ENCODE measurements around the gene ANKRD13D. TPM values are rescaled to one million over a fixed set of nuclear protein-coding genes. Genes with fewer than 3 reads are reported as not detected.
A peak's percentile ranks its signal among the peaks of the same experiment; 100 is the strongest.

The ANKRD13D gene
- total and polyA plus RNA-seq, 2 experiments from 2014 or later, result 47.6 to 53.5 TPM

GRCh38 chr11:67283481-67283963 lies 5.6 kb upstream of the ANKRD13D start:
- DNase-seq (ENCODE audit: low read depth in 1 of 2, low spot score in 1 of 2), result no peak

GRCh38 chr11:67284811-67285540 lies 4.1 kb upstream of the ANKRD13D start:
- Histone ChIP-seq H3K4me3 (no peak overlapping the region), H3K27me3 (no peaks in the 10 kb centered on the region), H3K4me1 (ENCODE audit: low read depth) (peaks cover 11% of the 10 kb centered on the region), H3K9me3 (ENCODE audit: low read depth) (no peaks in the 10 kb centered on the region), H3K27ac (no peak overlapping the region), H3K36me3 (peaks cover 32% of the 10 kb centered on the region)
- no peak for TF ChIP-seq CTCF (IDR thresholded peaks at IDR 0.05; ENCODE audit: low read depth, low read length)
- DNase-seq (ENCODE audit: low read depth in 1 of 2, low spot score in 1 of 2), result no peak

More at GRCh38 chr11:67283481-67283963, 5.6 kb upstream of the ANKRD13D start:
- no peaks in the 10 kb centered on the region for H3K27me3 ChIP-seq
- no peaks in the 10 kb centered on the region for H3K9me3 ChIP-seq (ENCODE audit: low read depth)
- H3K36me3 ChIP-seq, result peaks cover 34% of the 10 kb centered on the region
- H3K4me1 ChIP-seq (ENCODE audit: low read depth), result peaks cover 9% of the 10 kb centered on the region
- H3K4me3 ChIP-seq, result no peak overlapping the region
- no peak overlapping the region for H3K27ac ChIP-seq
- TF ChIP-seq CTCF (IDR thresholded peaks at IDR 0.05; ENCODE audit: low read depth, low read length), result no peak

GRCh38 chr11:67285541-67286498 lies 3.3 kb upstream of the ANKRD13D start:
- H3K36me3 ChIP-seq, result peaks cover 29% of the 10 kb centered on the region
- no peak for TF ChIP-seq CTCF (IDR thresholded peaks at IDR 0.05; ENCODE audit: low read depth, low read length)
- no peaks in the 10 kb centered on the region for H3K9me3 ChIP-seq (ENCODE audit: low read depth)
- no peaks in the 10 kb centered on the region for H3K27me3 ChIP-seq
- no peak overlapping the region for H3K27ac ChIP-seq
- H3K4me3 ChIP-seq, result no peak overlapping the region
- no peak for DNase-seq (ENCODE audit: low read depth in 1 of 2, low spot score in 1 of 2)
- peaks cover 15% of the 10 kb centered on the region for H3K4me1 ChIP-seq (ENCODE audit: low read depth)

- Histone ChIP-seq H3K4me1 (ENCODE audit: low read depth) (peaks cover 15% of the 10 kb centered on the region), H3K27me3 (no peaks in the 10 kb centered on the region), H3K27ac (peak overlapping the region; percentile 78), H3K4me3 (no peak overlapping the region), H3K9me3 (ENCODE audit: low read depth) (no peaks in the 10 kb centered on the region), H3K36me3 (peaks cover 24% of the 10 kb centered on the region)
- TF ChIP-seq CTCF (IDR thresholded peaks at IDR 0.05; ENCODE audit: low read depth, low read length), result no peak
- DNase-seq (ENCODE audit: low read depth in 1 of 2, low spot score in 1 of 2), result no peak
Observed at GRCh38 chr11:67286621-67287333, 2.3 kb upstream of the ANKRD13D start.
